ENCODE measurements around the gene SPTB.

DNA sequence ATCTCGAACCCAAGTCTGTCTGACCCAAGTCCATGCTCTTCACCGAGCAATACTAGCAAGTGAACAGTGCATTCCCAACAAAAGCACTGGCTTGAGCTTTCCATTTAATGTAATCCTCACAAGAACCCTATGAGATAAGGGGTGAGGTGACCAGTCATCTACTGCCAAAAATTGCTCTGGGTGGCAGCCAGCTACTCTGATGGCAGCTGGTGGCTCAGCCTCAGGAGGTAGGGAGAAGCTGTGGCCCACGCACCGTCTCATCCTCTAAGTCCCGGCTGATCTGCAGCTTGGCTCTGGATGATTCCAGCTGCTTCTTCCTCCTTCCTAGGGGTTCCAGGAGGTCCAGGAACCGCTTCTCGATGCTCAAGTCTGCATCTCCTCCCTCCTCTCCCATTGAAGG lies 100.2 kb downstream of the SPTB start:
- TF ChIP-seq EZH2 (IDR thresholded peaks at IDR 0.05; ENCODE audit: borderline replicate concordance, low read depth, low read length, poor library complexity, severe bottlenecking) = no peak
- TF ChIP-seq, protein P1, sequence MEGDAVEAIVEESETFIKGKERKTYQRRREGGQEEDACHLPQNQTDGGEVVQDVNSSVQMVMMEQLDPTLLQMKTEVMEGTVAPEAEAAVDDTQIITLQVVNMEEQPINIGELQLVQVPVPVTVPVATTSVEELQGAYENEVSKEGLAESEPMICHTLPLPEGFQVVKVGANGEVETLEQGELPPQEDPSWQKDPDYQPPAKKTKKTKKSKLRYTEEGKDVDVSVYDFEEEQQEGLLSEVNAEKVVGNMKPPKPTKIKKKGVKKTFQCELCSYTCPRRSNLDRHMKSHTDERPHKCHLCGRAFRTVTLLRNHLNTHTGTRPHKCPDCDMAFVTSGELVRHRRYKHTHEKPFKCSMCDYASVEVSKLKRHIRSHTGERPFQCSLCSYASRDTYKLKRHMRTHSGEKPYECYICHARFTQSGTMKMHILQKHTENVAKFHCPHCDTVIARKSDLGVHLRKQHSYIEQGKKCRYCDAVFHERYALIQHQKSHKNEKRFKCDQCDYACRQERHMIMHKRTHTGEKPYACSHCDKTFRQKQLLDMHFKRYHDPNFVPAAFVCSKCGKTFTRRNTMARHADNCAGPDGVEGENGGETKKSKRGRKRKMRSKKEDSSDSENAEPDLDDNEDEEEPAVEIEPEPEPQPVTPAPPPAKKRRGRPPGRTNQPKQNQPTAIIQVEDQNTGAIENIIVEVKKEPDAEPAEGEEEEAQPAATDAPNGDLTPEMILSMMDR (conservative IDR thresholded peaks at IDR 0.05; ENCODE audit: low read depth, low read length) = no peak
